Measurements from ENCODE around the gene CCNL2. TPM values are rescaled to one million over a fixed set of nuclear protein-coding genes. Genes with fewer than 3 reads are reported as not detected.
A peak's percentile ranks its signal among the peaks of the same experiment; 100 is the strongest.

The CCNL2 gene
- total RNA-seq, 1 donor from 2014 or later: 386 TPM

DNA sequence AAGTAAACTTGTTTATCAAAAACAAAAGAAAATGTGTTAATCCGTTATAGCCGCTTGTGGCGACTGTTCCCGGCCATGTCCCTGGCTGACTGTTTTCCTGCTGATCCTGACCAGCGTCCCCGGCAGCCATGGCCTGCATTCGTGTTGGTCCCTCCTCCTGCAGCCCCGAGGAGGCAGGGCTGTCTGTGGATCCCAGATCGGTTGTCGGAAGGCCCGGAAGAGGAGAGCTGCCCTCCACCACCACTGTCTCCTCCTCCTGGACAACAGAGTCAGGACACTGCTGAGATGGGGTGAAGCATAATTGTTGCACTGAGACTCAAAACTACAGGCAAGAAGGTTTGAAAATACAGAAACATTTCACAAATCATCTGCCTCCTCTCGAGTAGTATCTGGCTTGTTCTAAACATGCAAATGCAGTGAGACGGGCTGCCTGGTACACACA, 37.1 kb downstream of the CCNL2 start:
- no peak overlapping the region for H3K27ac Mint-ChIP-seq
- peaks cover 14% of the 10 kb centered on the region for H3K4me1 Mint-ChIP-seq (ENCODE audit: low read depth)
- TF ChIP-seq CTCF (IDR thresholded peaks at IDR 0.05; ENCODE audit: unreplicated experiment): no peak
- H3K27me3 Mint-ChIP-seq: peaks cover 10% of the 10 kb centered on the region
- DNase-seq (ENCODE audit: low spot score, unreplicated experiment): peak; percentile 8
- H3K4me3 Mint-ChIP-seq (ENCODE audit: low read depth): no peak overlapping the region
- no peaks in the 10 kb centered on the region for H3K36me3 Mint-ChIP-seq (ENCODE audit: insufficient read depth)
- H3K9me3 Mint-ChIP-seq (ENCODE audit: low read depth): no peaks in the 10 kb centered on the region

GRCh38 chr1:1361233-1361981, 37.7 kb downstream of the CCNL2 start:
- Mint-ChIP-seq H3K27ac (no peak overlapping the region), H3K27me3 (peaks cover 10% of the 10 kb centered on the region), H3K4me3 (ENCODE audit: low read depth) (no peak overlapping the region), H3K4me1 (ENCODE audit: low read depth) (peaks cover 14% of the 10 kb centered on the region), H3K9me3 (ENCODE audit: low read depth) (no peaks in the 10 kb centered on the region), H3K36me3 (ENCODE audit: insufficient read depth) (no peaks in the 10 kb centered on the region)
- no peak for TF ChIP-seq CTCF (IDR thresholded peaks at IDR 0.05; ENCODE audit: unreplicated experiment)
- peak; percentile 7 for DNase-seq (ENCODE audit: low spot score, unreplicated experiment)

DNA sequence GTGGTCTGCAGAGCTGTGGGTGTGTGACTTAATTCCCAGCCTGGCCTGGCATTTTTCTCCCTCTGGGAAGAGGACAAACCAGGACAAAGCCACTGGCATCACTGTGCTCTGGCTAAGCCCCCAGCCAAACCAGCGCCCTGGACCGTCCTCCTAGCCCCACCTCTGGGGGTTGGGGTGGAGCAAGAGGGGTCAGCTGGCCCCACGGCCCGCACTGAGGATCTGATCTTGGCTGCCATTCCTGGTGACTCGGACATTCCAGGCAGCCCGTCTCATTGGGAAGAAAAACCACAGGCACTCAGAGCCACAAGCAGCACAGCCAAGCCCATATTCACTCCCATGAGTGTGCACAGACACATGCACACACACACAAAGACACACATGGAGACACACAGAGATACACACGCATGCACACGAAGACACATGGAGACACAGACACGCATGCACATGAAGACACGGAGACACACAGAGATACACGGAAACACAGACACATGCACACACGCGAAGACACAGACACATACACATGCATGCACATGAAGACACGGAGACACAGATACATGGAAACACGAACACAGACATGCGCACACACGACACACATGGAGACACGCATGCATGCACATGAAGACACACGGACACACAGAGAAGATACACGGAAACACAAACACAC, 38.5 kb downstream of the CCNL2 start:
- peak; percentile 8 for DNase-seq (ENCODE audit: low spot score, unreplicated experiment)
- no peaks in the 10 kb centered on the region for H3K36me3 Mint-ChIP-seq (ENCODE audit: insufficient read depth)
- peaks cover 10% of the 10 kb centered on the region for H3K27me3 Mint-ChIP-seq
- H3K4me1 Mint-ChIP-seq (ENCODE audit: low read depth): peaks cover 14% of the 10 kb centered on the region
- H3K9me3 Mint-ChIP-seq (ENCODE audit: low read depth): no peaks in the 10 kb centered on the region
- no peak overlapping the region for H3K4me3 Mint-ChIP-seq (ENCODE audit: low read depth)
- H3K27ac Mint-ChIP-seq: peak overlapping the region; percentile 50
- TF ChIP-seq CTCF (IDR thresholded peaks at IDR 0.05; ENCODE audit: unreplicated experiment): no peak

DNA sequence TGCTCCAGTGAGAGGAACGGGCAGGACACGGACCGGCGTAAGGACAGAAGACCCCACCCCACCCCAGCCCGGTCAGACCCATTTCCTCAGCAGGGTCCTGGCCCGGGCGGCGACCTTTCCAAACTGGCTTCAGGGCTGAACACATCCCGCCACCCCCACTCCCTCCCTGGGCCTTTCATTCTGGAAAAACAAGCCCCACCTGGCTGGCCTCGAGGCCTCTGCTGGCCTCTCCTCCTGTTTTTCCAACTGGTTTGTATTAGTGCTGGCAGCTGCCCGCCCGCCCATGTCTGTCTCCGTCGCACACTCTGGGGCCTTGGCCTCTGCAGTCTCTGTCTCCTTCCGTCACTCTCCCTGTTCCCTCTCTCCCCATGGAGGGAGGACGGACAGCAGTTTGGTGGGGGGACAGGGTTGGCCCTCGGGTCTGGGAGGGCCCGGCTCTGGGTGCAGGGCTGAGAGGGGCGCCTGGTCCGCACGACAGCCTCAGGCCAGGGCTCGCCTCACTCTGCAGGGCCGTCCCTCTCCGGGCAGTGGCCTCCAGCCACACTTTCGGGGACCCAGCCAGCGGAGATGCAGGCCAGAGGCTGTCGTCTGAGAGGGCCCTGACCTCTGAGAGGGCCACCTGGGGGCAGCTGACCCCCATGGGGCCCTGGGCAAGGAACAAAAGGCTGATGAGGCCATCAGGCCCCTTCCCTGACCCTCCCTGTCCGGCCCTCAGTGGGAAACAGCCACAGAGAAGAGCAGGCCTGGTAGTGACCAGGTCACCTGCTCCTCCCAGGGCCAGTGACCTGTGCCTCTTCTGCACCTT, 39.3 kb downstream of the CCNL2 start:
- H3K27me3 Mint-ChIP-seq: peaks cover 10% of the 10 kb centered on the region
- H3K4me3 Mint-ChIP-seq (ENCODE audit: low read depth): no peak overlapping the region
- peaks cover 14% of the 10 kb centered on the region for H3K4me1 Mint-ChIP-seq (ENCODE audit: low read depth)
- no peaks in the 10 kb centered on the region for H3K9me3 Mint-ChIP-seq (ENCODE audit: low read depth)
- no peak for TF ChIP-seq CTCF (IDR thresholded peaks at IDR 0.05; ENCODE audit: unreplicated experiment)
- DNase-seq (ENCODE audit: low spot score, unreplicated experiment): peak; percentile 9
- H3K36me3 Mint-ChIP-seq (ENCODE audit: insufficient read depth): no peaks in the 10 kb centered on the region
- H3K27ac Mint-ChIP-seq: peak overlapping the region; percentile 29

GRCh38 chr1:1359308-1359663, 39.8 kb downstream of the CCNL2 start:
- H3K4me1 Mint-ChIP-seq (ENCODE audit: low read depth): peaks cover 15% of the 10 kb centered on the region
- peak overlapping the region; percentile 16 for H3K27ac Mint-ChIP-seq
- no peak overlapping the region for H3K4me3 Mint-ChIP-seq (ENCODE audit: low read depth)
- H3K9me3 Mint-ChIP-seq (ENCODE audit: low read depth): no peaks in the 10 kb centered on the region
- no peaks in the 10 kb centered on the region for H3K36me3 Mint-ChIP-seq (ENCODE audit: insufficient read depth)
- TF ChIP-seq CTCF (IDR thresholded peaks at IDR 0.05; ENCODE audit: unreplicated experiment): no peak
- DNase-seq (ENCODE audit: low spot score, unreplicated experiment): peak; percentile 8
- H3K27me3 Mint-ChIP-seq: peaks cover 10% of the 10 kb centered on the region

Data from progenitor cell of endocrine pancreas (in vitro differentiated cells).